B cell (primary cell): ENCODE data around the gene FEZF2.

Experiments used
- EZH2 ChIP-seq: IDR thresholded peaks from 2 replicates; pipeline ENCODE4 v1.6.1; 2012; ENCODE audit warnings: borderline replicate concordance, low read depth, mild to moderate bottlenecking, moderate library complexity, low read length; ENCODE audit not compliant: insufficient read depth, poor library complexity, severe bottlenecking
- TF ChIP-seq, protein P1 (sequence below): fragments of 200-600 bp; IDR thresholded peaks from one replicate; pipeline ENCODE4 v1.8.0; 2022; ENCODE audit warnings: antibody characterized with exemption, mild to moderate bottlenecking

GRCh38 chr3:62325896-62326295 lies 47.5 kb downstream of the FEZF2 start:
- TF ChIP-seq, protein P1, sequence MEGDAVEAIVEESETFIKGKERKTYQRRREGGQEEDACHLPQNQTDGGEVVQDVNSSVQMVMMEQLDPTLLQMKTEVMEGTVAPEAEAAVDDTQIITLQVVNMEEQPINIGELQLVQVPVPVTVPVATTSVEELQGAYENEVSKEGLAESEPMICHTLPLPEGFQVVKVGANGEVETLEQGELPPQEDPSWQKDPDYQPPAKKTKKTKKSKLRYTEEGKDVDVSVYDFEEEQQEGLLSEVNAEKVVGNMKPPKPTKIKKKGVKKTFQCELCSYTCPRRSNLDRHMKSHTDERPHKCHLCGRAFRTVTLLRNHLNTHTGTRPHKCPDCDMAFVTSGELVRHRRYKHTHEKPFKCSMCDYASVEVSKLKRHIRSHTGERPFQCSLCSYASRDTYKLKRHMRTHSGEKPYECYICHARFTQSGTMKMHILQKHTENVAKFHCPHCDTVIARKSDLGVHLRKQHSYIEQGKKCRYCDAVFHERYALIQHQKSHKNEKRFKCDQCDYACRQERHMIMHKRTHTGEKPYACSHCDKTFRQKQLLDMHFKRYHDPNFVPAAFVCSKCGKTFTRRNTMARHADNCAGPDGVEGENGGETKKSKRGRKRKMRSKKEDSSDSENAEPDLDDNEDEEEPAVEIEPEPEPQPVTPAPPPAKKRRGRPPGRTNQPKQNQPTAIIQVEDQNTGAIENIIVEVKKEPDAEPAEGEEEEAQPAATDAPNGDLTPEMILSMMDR = no peak
- no peak for TF ChIP-seq EZH2
